Activated T-cell treated with anti-CD3 and anti-CD28 coated beads, Interleukin-2, amount 50 U/mL, for 24 hours (primary cell): ENCODE measurements around the gene LPIN2.

ENCODE experiments used
- DNase-seq: peaks from one replicate; pipeline ENCODE4 v3.0.0-alpha.2; 2020
- H3K27ac Mint-ChIP-seq: 2 replicates; pipeline ENCODE4 v1.8.0; 2020; ENCODE audit warnings: mild to moderate bottlenecking, mixed read lengths
- H3K27me3 Mint-ChIP-seq: 2 replicates; pipeline ENCODE4 v1.8.0; 2020; ENCODE audit warnings: mixed read lengths
- H3K36me3 Mint-ChIP-seq: 2 replicates; pipeline ENCODE4 v1.8.0; 2020; ENCODE audit warnings: low read depth, mixed read lengths
- H3K4me1 Mint-ChIP-seq: 2 replicates; pipeline ENCODE4 v1.8.0; 2020; ENCODE audit warnings: low read depth, mixed read lengths
- H3K4me3 Mint-ChIP-seq: 2 replicates; pipeline ENCODE4 v1.8.0; 2020; ENCODE audit warnings: mild to moderate bottlenecking, moderate library complexity, mixed read lengths
- H3K9me3 Mint-ChIP-seq: 2 replicates; pipeline ENCODE4 v1.8.0; 2020; ENCODE audit warnings: mixed read lengths

The LPIN2 gene

GRCh38 chr18:2984703-2985261, 28.2 kb downstream of the LPIN2 start:
- peak overlapping the region; percentile 88 for H3K27ac Mint-ChIP-seq
- no peaks in the 10 kb centered on the region for H3K9me3 Mint-ChIP-seq
- peaks cover 66% of the 10 kb centered on the region for H3K36me3 Mint-ChIP-seq
- H3K4me1 Mint-ChIP-seq = peaks cover 85% of the 10 kb centered on the region
- no peak overlapping the region for H3K4me3 Mint-ChIP-seq
- H3K27me3 Mint-ChIP-seq = no peaks in the 10 kb centered on the region
- no peak for DNase-seq

- DNase-seq = no peak
Observed at GRCh38 chr18:2984091-2984490, 28.9 kb downstream of the LPIN2 start.

GRCh38 chr18:2983296-2983695, 29.6 kb downstream of the LPIN2 start:
- Mint-ChIP-seq H3K9me3 (no peaks in the 10 kb centered on the region), H3K36me3 (peaks cover 65% of the 10 kb centered on the region), H3K4me3 (peak overlapping the region; percentile 80), H3K27me3 (no peaks in the 10 kb centered on the region), H3K27ac (peak overlapping the region; percentile 95), H3K4me1 (peaks cover 87% of the 10 kb centered on the region)
- DNase-seq = no peak

More at GRCh38 chr18:2984091-2984490, 28.9 kb downstream of the LPIN2 start:
- peak overlapping the region; percentile 88 for H3K27ac Mint-ChIP-seq
- H3K36me3 Mint-ChIP-seq = peaks cover 65% of the 10 kb centered on the region
- no peaks in the 10 kb centered on the region for H3K27me3 Mint-ChIP-seq
- H3K9me3 Mint-ChIP-seq = no peaks in the 10 kb centered on the region
- no peak overlapping the region for H3K4me3 Mint-ChIP-seq
- H3K4me1 Mint-ChIP-seq = peaks cover 87% of the 10 kb centered on the region

- Mint-ChIP-seq H3K4me1 (peaks cover 88% of the 10 kb centered on the region), H3K27ac (peak overlapping the region; percentile 95), H3K36me3 (peaks cover 64% of the 10 kb centered on the region), H3K9me3 (no peaks in the 10 kb centered on the region), H3K4me3 (peak overlapping the region; percentile 80), H3K27me3 (no peaks in the 10 kb centered on the region)
- no peak for DNase-seq
Observed at GRCh38 chr18:2982452-2983269, 30.3 kb downstream of the LPIN2 start.

- Mint-ChIP-seq H3K27me3 (no peaks in the 10 kb centered on the region), H3K27ac (peak overlapping the region; percentile 95), H3K4me3 (peak overlapping the region; percentile 80), H3K4me1 (peaks cover 92% of the 10 kb centered on the region), H3K36me3 (peaks cover 65% of the 10 kb centered on the region), H3K9me3 (no peaks in the 10 kb centered on the region)
- DNase-seq = no peak
Observed at GRCh38 chr18:2982022-2982421, 30.9 kb downstream of the LPIN2 start.

GRCh38 chr18:2981212-2981728, 31.7 kb downstream of the LPIN2 start:
- Mint-ChIP-seq H3K4me1 (peaks cover 96% of the 10 kb centered on the region), H3K27ac (peak overlapping the region; percentile 95), H3K27me3 (no peaks in the 10 kb centered on the region), H3K4me3 (peak overlapping the region; percentile 80), H3K36me3 (peaks cover 71% of the 10 kb centered on the region), H3K9me3 (no peaks in the 10 kb centered on the region)
- no peak for DNase-seq

- H3K27me3 Mint-ChIP-seq = no peaks in the 10 kb centered on the region
- H3K4me3 Mint-ChIP-seq = peak overlapping the region; percentile 80
- peaks cover 75% of the 10 kb centered on the region for H3K36me3 Mint-ChIP-seq
- peak overlapping the region; percentile 95 for H3K27ac Mint-ChIP-seq
- H3K4me1 Mint-ChIP-seq = peaks cover 94% of the 10 kb centered on the region
- H3K9me3 Mint-ChIP-seq = no peaks in the 10 kb centered on the region
- no peak for DNase-seq
Observed at GRCh38 chr18:2979871-2980790, 32.8 kb downstream of the LPIN2 start.

- Mint-ChIP-seq H3K27ac (peak overlapping the region; percentile 95), H3K9me3 (no peaks in the 10 kb centered on the region), H3K4me3 (peak overlapping the region; percentile 80), H3K4me1 (peaks cover 93% of the 10 kb centered on the region), H3K36me3 (peaks cover 81% of the 10 kb centered on the region), H3K27me3 (no peaks in the 10 kb centered on the region)
- no peak for DNase-seq
Observed at GRCh38 chr18:2979129-2979528, 33.8 kb downstream of the LPIN2 start.

GRCh38 chr18:2978661-2979106, 34.3 kb downstream of the LPIN2 start:
- no peak for DNase-seq
- Mint-ChIP-seq H3K9me3 (no peaks in the 10 kb centered on the region), H3K4me1 (peaks cover 92% of the 10 kb centered on the region), H3K36me3 (peaks cover 85% of the 10 kb centered on the region), H3K27me3 (no peaks in the 10 kb centered on the region), H3K27ac (peak overlapping the region; percentile 95), H3K4me3 (peak overlapping the region; percentile 80)

GRCh38 chr18:2978208-2978607, 34.7 kb downstream of the LPIN2 start:
- Mint-ChIP-seq H3K4me1 (peaks cover 92% of the 10 kb centered on the region), H3K27ac (peak overlapping the region; percentile 95), H3K36me3 (peaks cover 88% of the 10 kb centered on the region), H3K9me3 (no peaks in the 10 kb centered on the region), H3K4me3 (peak overlapping the region; percentile 80), H3K27me3 (no peaks in the 10 kb centered on the region)
- DNase-seq = no peak

GRCh38 chr18:2976218-2977132, 36.5 kb downstream of the LPIN2 start:
- H3K27ac Mint-ChIP-seq = peak overlapping the region; percentile 95
- DNase-seq = no peak
- H3K4me1 Mint-ChIP-seq = peaks cover 92% of the 10 kb centered on the region
- H3K27me3 Mint-ChIP-seq = no peaks in the 10 kb centered on the region
- H3K9me3 Mint-ChIP-seq = no peaks in the 10 kb centered on the region
- H3K4me3 Mint-ChIP-seq = peak overlapping the region; percentile 49
- peaks cover 88% of the 10 kb centered on the region for H3K36me3 Mint-ChIP-seq

- Mint-ChIP-seq H3K9me3 (no peaks in the 10 kb centered on the region), H3K4me1 (peaks cover 91% of the 10 kb centered on the region), H3K4me3 (no peak overlapping the region), H3K27ac (peak overlapping the region; percentile 89), H3K27me3 (no peaks in the 10 kb centered on the region), H3K36me3 (peaks cover 90% of the 10 kb centered on the region)
- DNase-seq = no peak
Observed at GRCh38 chr18:2974731-2975130, 38.2 kb downstream of the LPIN2 start.

GRCh38 chr18:2971741-2972552, 41.0 kb downstream of the LPIN2 start:
- H3K36me3 Mint-ChIP-seq = peaks cover 92% of the 10 kb centered on the region
- H3K9me3 Mint-ChIP-seq = no peaks in the 10 kb centered on the region
- peak overlapping the region; percentile 100 for H3K27ac Mint-ChIP-seq
- H3K4me3 Mint-ChIP-seq = peak overlapping the region; percentile 75
- no peaks in the 10 kb centered on the region for H3K27me3 Mint-ChIP-seq
- peak; percentile 71 for DNase-seq
- H3K4me1 Mint-ChIP-seq = peaks cover 92% of the 10 kb centered on the region
